K562 (cell line): ENCODE results near the gene ELF3. TPM values are rescaled to one million over a fixed set of nuclear protein-coding genes. Genes with fewer than 3 reads are reported as not detected.
A peak's percentile ranks its signal among the peaks of the same experiment; 100 is the strongest.

Source experiments
- DACH1 ChIP-seq: fragments of 450-650 bp; IDR thresholded peaks from 2 replicates; pipeline ENCODE4 v1.6.1; 2018; ENCODE audit not compliant: partially characterized antibody
- EGR1 ChIP-seq: fragments of 450-650 bp; conservative IDR thresholded peaks from 2 replicates; pipeline ENCODE4 v1.6.1; 2017; ENCODE audit warnings: mild to moderate bottlenecking
- HEY1 ChIP-seq: fragments of 250-450 bp; sonication (Bioruptor Pico); IDR thresholded peaks from 2 replicates; pipeline ENCODE4 v1.5.0; 2020; ENCODE audit warnings: mild to moderate bottlenecking, moderate library complexity, borderline replicate concordance
- MGA ChIP-seq: fragments of 450-650 bp; IDR thresholded peaks from 2 replicates; pipeline ENCODE4 v1.6.1; 2016; ENCODE audit warnings: mild to moderate bottlenecking, moderate library complexity
- MYC ChIP-seq, 2 experiments: fragments of 250-450 bp in 1 of 2; sonication (Bioruptor Pico) in 1 of 2; IDR thresholded peaks; 2 replicates each; pipeline versions ENCODE4 v1.5.1 to v1.6.1; 2012 to 2021; ENCODE audit warnings: low read depth in 2 of 2, borderline replicate concordance in 1 of 2, improper control_type of control experiment in 1 of 2, low read length in 1 of 2, mild to moderate bottlenecking in 1 of 2, moderate library complexity in 1 of 2
- POLR2B ChIP-seq: fragments of 450-650 bp; IDR thresholded peaks from 2 replicates; pipeline ENCODE4 v1.6.1; 2018; ENCODE audit warnings: low read depth; ENCODE audit not compliant: partially characterized antibody
- SFPQ ChIP-seq: fragments of 200-400 bp; formaldehyde crosslinking; IDR thresholded peaks from 2 replicates; pipeline ENCODE4 v1.6.1; 2017; ENCODE audit warnings: mild to moderate bottlenecking, low read depth, low read length, moderate library complexity
- SMAD4 ChIP-seq: fragments of 250-450 bp; sonication (Bioruptor Pico); conservative IDR thresholded peaks from 2 replicates; pipeline ENCODE4 v1.8.0; 2021; ENCODE audit warnings: inconsistent platforms, mild to moderate bottlenecking, moderate library complexity
- SRSF9 ChIP-seq: fragments of 200-400 bp; formaldehyde crosslinking; IDR thresholded peaks from 2 replicates; pipeline ENCODE4 v1.6.1; 2017; ENCODE audit warnings: low read depth, low read length, borderline replicate concordance
- TCF7L2 ChIP-seq: fragments of 150-350 bp; IDR thresholded peaks from 2 replicates; pipeline ENCODE4 v1.6.1; 2016; ENCODE audit warnings: low read depth, mild to moderate bottlenecking, low read length, moderate library complexity
- ZBTB5 ChIP-seq: fragments of 450-650 bp; IDR thresholded peaks from 2 replicates; pipeline ENCODE4 v1.6.1; 2017; ENCODE audit warnings: antibody characterized with exemption
- polyA plus RNA-seq, 8 experiments: library from polyadenylated mRNA; depleted of rRNA in 4 of 8; stranded (reverse) in 5 of 8; unstranded in 3 of 8; fragments of >200 nt; fragmentation: Nextera tagmentation in 2 of 8; fragmentation: Illumina TruSeq in 1 of 8; extraction: Ambion mirVana in 2 of 8; extraction: Trizol in 1 of 8; gene quantifications; 2 replicates each; pipeline versions ENCODE4 v1.2.1 to v1.2.3, GENCODE V29; 2011 to 2014; ENCODE audit warnings: inconsistent platforms in 1 of 8, missing spikeins in 1 of 8
- total RNA-seq, 7 experiments: library from RNA; depleted of rRNA in 6 of 7; stranded (reverse); fragments of >200 nt in 6 of 7; fragmentation: Illumina TruSeq in 2 of 7; extraction: Trizol in 2 of 7; gene quantifications; 2 replicates each; pipeline versions ENCODE4 v1.2.1 to v1.2.3, GENCODE V29; 2011 to 2021; ENCODE audit warnings: low replicate concordance in 1 of 7

ELF3 gene
- total and polyA plus RNA-seq, 9 of the 15 experiments (the other 6 are each of a cell fraction or from before 2014, with no cell fraction given), result 0.03 to 1.2 (median 0.07) TPM; not detected in 4

GRCh38 chr1:202007805-202008489, 2.4 kb upstream of the ELF3 start (continued):
- TF ChIP-seq MGA (no peak), ZBTB5 (no peak), SRSF9 (no peak), TCF7L2 (no peak), MYC (IDR thresholded peaks at IDR 0.05; ENCODE audit: low read depth, low read length) (peak; percentile 55; the same call in 1 of the 2 replicates), MYC (CRISPR knock-in tag; IDR thresholded peaks at IDR 0.05; ENCODE audit: borderline replicate concordance, low read depth) (no peak), EGR1 (peak; percentile 41; the same call in 1 of the 2 replicates), DACH1 (no peak), POLR2B (no peak), SFPQ (no peak), HEY1 (peak; percentile 50; the same call in 1 of the 2 replicates), SMAD4 (peak; percentile 74)
